Activated gamma-delta T cell (primary cell): ENCODE data around the gene TFF1.

Experiments used
- DNase-seq: peaks from one replicate; lab custom pipeline; 2025; lab: John Stamatoyannopoulos, UW

TFF1 gene

DNA sequence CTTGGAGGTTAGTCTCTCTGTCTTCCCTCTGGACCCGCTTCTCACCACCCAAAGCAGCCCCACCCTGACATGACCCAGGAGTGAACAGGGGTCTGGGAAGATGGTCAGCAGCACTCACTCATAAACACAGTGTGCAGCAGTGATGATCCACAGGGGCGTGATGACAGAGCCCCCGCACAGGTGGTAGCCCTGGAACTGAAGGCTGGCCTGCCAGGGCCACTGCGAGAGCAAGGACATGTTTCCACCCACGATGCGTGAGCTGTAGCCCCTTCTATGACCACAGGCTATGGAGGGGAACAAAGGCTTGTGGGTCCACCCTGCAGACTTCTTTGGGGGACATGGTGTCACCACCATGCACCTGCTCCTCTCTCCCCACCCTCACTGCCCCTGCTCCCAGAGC lies 16.6 kb upstream of the TFF1 start:
- no peak for DNase-seq

DNA sequence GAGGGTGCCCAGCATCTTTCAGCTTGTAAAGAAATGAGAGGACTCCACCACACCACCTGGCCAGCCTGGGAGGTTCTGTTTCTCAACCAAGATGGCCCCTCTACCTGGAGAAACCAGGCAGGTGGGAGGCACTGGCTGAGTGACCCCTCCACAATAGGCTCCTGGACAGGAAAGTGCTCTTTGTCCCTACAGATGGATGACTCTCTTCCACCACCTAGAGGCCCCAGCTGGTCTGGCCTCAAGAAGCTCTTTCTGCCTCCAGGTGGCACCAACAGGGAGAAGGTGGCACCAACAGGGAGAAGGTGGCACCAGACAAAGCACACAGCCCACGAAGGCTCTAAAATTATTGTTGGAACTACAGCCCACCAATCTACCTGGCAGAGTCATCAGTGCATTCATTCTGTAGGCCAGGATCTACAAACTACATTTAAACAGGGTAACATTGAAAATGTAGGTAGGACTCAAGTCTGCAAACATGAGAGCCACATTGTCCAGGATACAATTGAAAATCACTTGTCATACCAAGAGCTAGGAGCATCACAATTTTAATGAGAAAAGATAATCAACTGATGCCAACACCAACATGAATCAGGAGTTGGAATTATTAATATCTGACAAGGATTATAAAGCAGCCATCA lies 15.1 kb upstream of the TFF1 start:
- no peak for DNase-seq

DNA sequence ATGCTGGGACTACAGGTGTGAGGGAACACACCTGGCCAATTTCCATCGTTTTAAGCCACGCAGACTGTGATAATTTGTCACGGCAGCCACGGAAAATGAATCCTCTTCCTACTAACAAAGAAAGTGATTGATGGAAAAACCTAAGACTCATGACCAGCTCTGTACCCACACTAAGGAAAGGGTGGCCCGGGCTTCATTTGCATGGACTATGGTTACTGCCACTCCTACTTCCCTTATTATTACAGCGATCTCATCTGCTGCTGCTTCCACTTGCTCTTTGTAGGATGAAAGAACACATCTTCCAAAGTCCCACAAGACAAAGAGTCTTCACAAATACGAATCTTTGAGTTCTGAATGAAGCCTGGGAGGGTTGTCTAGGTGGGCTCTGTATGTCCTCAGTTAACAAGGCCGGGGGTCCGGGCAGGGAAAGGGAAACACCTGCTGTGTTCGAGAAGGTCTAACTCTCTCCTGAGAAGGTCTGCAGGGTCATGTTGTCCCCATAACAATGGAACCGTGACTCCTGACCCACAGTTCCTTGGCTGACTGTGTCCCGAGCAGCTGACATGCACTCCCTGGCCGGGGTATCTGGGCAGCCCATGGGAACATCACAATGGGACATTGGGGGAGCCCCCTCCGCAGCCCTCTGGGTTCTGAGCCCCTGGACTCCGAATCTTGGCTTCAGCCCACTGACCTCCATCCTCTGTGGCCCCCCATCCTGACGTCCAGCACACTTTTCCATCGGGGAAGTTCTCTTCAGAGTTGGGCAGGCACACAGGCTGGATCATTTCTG lies 13.3 kb upstream of the TFF1 start:
- DNase-seq, result no peak

DNA sequence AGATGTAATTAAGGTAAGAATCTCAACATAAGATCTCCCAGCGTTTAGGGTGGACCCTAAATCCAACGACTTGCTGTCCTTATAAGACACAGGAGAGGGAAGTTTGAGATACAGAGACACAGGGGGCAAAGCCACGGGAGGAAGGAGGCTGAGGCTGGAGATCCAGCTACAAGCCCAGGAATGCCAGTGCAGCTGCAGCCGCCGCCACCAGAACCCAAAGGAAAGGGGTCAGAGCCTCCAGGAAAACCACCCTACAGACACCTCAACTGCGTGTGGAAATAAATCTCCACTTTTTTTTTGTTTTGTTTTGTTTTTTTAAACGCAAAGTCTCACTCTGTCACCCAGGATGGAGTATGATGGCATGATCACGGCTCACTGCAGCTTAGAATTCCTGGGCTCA lies 12.1 kb upstream of the TFF1 start:
- no peak for DNase-seq

DNA sequence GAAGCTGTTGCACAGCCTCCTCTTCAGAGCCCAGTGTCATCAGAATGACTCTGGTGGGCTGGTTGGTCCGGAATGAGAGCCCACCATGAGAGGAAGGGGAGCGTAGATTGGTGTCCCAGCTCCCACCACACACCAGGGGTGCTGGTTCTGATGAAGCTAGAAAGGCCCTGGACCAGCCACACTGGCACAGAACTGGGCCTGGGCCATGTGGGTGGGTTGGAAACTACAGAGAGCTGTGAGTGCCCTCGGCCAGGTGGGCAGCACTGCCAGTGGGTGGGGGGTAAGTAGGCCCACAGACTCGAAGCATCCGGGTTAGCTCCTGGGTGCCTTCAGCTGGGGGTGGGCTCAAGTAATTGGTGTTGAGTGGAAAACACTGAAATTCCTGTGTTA lies 11.6 kb upstream of the TFF1 start:
- DNase-seq, result no peak

DNA sequence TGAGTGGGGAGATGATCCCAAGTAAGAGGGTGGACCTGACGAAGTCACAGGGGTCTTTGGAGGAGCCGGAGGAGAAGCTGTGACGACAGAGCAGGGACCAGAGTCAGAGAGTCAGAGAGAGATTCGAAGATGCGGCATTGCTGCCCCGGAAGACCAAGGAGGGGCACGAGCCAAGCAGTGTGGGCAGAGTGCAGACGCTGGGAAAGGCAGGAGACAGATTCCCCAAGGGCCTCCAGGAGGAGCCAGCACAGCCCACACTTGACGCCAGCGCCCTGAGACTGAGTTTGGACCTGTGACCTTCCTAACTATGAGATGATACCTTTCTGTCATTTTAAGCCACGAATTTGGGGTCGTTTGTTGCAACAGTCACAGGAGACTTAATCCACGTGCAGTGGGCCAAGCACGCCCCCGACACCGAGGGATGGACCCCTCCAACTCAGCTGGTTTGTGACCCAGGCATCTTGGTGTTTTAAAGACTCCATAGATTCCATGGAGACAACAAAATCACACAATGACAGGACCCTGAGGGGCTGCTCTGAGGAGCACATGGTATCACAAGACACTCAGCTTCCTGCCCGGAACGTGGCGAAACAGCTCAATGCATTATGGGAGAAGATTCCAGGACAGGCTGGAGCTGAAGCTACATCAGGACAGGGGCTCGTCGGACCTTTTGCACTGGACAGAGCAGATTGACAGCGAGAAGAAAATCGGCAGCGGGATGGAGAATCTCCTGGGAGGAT lies 11.0 kb upstream of the TFF1 start:
- no peak for DNase-seq

DNA sequence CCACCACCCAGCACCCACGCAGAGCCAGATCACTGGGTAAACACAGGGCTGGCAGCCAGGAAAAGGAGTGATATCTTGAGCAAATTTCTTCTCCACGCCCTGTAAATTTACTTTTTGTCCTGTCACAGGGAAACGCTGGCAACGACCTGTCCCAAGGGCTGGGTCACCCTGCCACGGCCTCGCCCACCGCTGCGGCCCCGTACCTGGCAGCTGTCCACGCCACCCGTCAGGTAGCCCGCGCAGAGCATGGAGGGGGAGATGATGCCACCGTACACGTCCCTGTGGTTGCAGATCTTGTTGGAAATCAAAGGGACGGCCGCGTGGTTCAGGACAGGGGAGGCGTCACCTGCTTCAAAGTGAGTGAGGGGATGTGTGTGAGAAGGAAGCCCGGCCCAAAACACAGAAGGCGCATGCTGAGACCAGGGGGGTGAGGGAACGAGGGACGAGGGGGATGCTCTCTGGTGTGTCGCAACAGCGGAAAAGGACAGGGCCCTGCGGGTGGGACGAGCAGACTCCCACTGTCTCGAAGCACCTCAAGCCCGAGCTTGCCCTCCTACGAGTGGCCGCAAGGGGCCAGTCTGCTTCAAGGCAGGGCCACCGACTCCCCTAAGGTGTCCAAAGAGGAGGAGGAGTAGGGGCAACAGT lies 10.1 kb upstream of the TFF1 start:
- DNase-seq, result peak; percentile 46

DNA sequence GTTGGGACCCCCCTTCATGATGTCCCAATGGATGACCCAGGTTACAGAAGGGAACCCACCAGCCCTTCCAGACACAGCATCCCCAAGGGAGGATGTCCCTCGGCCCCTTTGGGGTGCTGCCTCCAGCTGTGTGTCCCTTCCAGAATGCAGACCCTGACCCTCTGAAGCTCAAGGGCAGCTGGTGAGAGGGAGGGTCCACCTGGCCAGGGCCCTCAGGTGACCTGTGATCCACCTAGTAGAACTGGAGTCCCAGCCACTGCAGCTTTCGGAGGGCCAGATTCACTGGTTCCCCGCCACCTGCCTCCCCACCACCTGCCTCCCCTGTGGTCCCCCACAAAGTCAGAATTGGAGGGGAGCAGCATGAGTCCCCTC lies 9.6 kb upstream of the TFF1 start:
- DNase-seq, result no peak

DNA sequence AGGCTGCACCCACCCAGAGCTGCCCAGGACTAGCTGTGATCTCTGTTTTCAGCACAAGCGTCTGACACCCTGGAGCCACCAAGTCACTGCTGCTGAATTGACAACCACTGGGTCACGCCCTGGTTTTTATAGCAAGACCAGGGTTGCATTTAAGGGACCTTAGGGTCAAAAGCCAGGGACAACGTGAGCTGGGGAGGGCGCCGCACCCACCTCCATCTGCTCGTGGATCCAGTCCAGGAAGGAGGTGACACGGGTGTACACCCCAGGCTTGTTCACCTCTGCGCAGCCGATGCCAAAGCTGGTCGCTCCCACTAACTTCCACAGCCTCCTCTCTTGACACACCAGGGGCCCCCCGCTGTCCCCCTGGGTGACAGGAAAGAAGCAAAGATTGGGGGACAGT lies 9.2 kb upstream of the TFF1 start:
- no peak for DNase-seq

DNA sequence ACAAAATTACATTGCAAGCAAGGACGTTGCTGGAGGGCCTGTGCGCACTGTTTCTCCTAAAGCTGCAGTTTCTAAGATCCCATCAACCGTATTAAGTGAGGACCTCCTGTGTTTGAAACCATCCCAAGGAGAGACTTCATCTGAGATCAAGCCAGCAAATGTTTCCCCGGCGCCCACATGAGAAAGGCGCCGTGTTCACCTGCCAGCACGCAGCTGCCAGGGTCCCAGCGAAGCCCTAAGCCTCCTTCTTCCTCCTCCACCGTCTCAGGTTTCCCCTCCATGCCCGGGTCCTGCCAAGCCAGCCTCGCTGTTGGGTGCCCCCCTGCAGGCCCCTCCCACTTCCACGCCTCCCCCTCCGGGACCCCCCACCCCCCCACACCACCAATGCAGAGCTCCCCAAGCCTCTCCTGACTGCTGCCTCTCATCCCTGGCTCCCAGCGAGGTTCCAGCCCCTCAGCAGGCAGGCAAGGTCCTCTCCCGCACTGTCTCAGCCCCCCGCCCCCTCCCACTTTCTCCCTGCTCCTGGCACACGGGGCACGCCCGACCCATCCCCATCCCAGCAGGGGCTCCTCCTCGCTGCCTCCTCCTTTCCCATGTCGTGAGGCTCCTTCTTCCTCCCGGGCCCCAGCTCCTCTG lies 8.6 kb upstream of the TFF1 start:
- DNase-seq, result no peak

DNA sequence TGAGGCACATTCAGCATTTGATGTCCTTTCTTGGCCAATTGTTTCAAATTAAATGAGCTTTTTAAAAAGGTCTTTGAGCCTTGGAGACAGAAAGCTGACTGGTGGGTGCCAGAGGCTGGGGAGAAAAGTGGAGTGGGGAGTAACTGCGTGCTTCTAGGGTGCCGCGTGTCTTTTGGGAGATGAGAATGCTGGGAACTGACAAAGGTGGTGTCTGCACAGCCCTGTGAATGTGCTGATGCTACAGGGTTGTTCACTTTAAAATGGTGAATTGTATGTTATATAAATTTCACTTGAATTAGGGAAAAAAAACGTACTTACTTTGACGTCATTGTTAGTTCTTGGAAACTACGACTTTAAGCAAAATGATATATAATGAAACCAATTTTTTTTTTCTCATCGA lies 8.1 kb upstream of the TFF1 start:
- DNase-seq, result no peak

DNA sequence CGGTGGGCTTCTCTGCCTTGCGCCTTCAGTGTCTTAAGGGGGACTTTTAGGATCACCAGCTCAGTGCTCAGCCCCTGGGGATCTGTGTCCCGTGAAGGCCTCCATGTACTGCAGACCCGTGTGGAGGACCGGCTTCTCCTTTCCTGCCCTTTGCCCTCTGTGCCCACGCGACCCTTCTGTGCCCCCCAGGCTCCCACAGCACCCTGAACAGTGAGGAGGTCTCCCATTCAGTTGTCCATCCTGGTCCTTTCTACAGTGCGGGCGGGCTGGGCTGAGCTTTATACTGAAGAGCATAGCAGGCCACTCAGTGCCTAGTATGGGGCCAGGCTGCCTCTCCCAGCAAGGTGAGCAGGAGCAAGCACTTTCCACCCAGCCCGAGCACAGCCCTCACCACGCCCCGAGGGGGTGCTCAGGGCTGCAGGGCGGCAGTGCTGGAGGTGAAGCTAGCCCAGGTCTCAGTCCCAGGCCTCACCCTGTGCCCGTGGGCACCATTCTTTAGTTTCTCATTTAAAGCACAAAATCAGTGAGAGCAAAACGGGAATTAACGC lies 7.6 kb upstream of the TFF1 start:
- no peak for DNase-seq

DNA sequence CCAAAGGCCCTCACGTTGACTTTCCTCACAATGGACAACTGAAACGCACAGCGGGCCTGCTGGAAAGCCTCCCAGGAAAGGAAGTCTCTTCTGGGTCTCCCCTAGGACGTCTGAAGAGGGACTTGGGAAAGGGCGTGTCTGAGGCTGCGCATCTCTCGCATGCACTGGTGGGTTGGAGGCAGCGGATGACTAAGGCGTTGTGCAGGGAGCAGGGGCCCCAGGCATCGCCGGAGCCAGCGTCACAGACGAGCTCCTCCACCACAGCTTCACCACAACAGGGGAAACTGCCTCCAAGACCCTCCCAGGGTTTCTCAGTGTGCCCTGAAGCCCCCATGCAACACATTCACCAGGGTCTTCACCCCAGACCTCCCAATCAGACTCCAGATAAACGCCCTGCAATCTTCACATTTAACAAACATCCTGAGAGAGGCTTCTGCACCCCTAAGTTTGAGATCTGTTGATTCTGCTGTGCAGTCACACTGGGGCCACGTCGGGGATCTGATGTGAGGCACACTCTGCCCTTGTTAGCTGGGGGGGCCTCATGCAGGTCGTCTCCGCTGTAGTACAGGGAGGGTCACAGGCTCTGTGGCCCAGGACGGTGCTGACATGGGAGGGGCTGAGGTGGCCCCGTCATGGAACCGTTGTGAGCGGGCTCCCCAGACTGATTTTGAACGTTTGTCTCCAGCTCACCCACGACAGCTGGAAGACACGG lies 7.0 kb upstream of the TFF1 start:
- DNase-seq, result no peak

DNA sequence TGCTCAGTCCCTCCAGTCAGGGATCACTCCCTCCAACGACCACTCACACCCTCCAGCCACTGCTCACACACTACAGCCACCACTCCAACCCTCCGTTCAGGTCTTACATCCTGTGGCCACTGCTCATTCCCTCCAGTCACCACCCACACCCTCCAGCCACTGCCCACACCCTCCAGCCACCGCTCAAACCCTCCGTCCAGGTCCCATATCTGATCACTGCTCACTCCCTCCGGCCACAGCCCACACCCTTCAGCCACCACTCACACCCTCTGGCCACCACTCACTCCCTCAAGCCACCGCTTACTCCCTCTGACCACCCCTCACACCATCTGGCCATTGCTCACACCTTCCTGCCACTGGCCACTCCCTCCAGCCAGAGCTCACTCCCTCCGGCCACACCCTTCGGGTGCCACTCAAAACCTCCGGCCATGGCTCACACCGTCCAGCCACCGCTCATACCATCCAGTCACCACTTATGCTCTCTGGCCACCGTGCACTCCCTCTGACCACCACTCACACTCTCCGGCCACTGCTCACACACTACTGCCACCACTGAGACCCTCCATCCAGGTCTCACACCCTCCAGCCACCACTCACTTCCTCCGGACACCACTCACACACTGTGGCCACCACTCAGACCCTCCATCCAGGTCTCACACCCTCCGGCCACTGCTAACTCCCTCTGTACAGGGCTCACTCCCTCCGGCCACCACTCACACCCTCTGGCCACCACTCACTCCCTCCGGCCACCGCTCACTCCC lies 4.7 kb upstream of the TFF1 start:
- no peak for DNase-seq

DNA sequence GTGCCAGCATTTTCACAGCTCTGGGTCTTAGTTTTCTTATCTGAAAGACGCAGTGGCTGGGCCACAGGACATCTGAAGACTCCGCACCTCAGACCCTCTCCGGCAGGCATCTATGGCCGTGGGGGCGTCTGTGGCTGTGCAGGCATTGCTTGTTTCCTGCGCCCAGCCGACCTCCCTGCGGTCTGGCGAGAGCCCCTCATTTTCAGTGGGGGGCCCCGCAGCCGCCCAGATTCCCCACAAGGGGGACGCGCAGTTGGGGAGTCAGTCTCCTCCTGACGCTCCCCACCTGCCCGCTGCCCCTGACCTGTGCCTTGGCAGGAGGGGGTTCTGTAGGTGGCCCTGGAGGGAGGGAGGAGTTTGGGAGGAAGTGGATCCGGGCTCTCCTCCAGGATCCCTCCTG lies 3.5 kb upstream of the TFF1 start:
- no peak for DNase-seq

DNA sequence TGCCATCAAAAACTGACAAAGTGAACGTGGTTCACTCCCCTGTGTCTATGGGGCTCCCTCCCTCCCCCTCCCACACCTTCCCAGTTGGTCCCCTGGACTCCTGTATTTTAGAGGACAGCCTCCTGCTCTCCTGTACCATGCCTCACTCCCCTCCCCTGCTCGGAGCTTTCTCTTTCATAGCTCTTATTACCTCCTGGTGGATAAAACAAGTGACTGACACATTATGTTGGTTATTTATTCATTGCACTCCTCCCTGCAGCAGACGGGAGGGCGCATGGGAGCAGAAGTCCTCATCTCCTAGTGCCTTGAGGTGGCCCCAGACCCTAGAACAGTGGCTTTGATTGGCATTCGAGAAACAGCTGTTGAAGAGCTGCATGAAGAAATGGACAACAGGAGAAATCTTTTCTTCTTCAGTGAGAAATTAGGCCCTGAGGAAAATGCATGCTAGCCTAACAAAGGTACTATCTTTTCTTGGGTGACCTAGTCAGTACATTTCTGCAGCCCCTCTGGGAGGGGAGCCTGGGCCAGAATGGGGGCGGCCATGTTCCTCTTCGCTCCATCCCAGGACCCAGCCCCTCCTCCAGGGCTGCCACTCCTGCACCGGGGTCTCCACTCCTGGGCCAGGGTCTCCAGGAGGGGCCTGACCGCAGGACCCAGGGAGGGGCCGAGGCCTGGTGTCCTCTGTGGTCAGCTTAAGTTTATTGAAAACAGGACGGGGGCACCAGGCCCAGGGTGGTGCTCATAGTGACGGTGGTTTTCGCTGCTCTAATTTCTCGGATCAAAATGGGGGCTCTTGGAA lies 1.2 kb upstream of the TFF1 start:
- DNase-seq, result no peak

DNA sequence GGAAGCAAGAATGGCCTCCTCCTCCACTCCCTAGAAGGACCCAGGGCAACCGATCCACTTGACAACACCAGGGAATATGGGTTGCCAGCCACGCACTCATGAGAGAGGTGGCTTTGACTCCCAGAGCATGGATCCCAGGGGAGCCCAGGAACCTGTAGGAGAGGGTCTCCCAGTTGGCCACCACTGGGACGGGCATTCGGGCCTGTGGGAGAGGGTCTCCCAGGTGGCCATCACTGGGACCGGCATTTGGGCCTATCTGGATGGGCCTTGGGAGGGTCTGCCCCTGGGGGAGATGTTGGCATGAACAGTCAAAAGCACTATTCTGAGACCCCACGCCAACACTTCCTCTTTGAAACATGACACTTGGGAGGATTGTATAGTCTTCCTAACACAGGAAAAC lies 565 bp downstream of the TFF1 start:
- DNase-seq, result no peak

DNA sequence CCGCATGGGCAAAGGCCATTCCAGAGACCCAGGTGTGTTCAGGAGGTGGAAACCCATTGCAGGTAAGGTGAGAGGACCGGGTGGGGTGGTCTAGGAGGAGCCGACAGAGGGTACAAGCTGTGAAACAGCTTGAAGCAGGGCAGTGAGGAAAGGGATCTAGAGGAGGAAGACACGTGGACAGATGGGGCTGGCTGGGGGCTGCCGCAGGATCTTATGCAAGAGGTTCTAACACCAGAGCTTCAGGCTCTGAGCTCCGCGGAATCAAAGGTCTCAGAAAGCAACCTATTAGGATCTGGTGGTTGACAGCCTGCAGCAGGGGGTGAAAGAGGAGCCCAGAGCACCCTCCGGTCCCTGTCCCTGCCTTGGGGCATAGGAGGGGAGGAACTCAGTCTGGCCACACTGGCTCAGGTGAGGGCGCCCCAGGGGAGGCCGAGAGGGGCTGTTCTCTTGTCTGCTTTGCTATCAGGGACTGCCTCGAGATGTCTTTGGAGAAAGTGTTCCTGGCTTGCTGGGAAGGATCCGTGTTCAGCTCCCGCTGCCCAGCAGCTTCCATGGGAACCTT lies 1.9 kb downstream of the TFF1 start:
- no peak for DNase-seq

DNA sequence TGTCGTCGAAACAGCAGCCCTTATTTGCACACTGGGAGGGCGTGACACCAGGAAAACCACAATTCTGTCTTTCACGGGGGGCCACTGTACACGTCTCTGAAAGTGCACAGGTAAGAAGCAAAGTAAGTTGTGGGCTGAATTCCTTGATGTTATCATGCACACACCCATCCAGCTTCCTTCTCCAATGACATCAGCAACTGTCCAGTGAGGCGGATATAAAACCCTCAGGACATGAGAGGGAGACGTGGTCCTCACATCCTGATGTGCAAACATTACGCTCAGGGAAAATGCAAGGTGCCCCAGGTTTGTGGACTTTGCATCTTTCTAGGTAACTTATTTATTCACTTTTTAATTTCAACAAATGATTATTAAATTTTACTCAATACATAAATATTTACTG lies 3.0 kb downstream of the TFF1 start:
- no peak for DNase-seq
